Nephron (organoid): ENCODE data around the gene MROH2A.

ENCODE experiments used
- H3K27ac Mint-ChIP-seq, 3 experiments: 2 replicates each; pipeline ENCODE4 v1.8.0; 2020; ENCODE audit warnings: mixed read lengths in 3 of 3, mild to moderate bottlenecking in 2 of 3, moderate library complexity in 1 of 3
- H3K27me3 Mint-ChIP-seq: 2 replicates; pipeline ENCODE4 v1.8.0; 2021; ENCODE audit warnings: low read depth, mild to moderate bottlenecking, moderate library complexity, mixed read lengths
- H3K36me3 Mint-ChIP-seq: 2 replicates; pipeline ENCODE4 v1.8.0; 2020; ENCODE audit warnings: low read depth, mixed read lengths
- H3K4me1 Mint-ChIP-seq: 2 replicates; pipeline ENCODE4 v1.8.0; 2020; ENCODE audit warnings: mixed read lengths
- H3K4me3 Mint-ChIP-seq, 3 experiments: 2 replicates each; pipeline ENCODE4 v1.8.0; 2020; ENCODE audit warnings: mild to moderate bottlenecking in 3 of 3, mixed read lengths in 3 of 3, moderate library complexity in 2 of 3
- H3K9me3 Mint-ChIP-seq: 2 replicates; pipeline ENCODE4 v1.8.0; 2020; ENCODE audit warnings: mixed read lengths
- TF ChIP-seq, protein P1 (sequence below), 3 experiments: fragments of 200-600 bp; sonication (generic); IDR thresholded peaks; one replicate each; pipeline ENCODE4 v1.5.0; 2021; ENCODE audit warnings: antibody characterized with exemption in 3 of 3; ENCODE audit not compliant: unreplicated experiment in 3 of 3

MROH2A gene

DNA sequence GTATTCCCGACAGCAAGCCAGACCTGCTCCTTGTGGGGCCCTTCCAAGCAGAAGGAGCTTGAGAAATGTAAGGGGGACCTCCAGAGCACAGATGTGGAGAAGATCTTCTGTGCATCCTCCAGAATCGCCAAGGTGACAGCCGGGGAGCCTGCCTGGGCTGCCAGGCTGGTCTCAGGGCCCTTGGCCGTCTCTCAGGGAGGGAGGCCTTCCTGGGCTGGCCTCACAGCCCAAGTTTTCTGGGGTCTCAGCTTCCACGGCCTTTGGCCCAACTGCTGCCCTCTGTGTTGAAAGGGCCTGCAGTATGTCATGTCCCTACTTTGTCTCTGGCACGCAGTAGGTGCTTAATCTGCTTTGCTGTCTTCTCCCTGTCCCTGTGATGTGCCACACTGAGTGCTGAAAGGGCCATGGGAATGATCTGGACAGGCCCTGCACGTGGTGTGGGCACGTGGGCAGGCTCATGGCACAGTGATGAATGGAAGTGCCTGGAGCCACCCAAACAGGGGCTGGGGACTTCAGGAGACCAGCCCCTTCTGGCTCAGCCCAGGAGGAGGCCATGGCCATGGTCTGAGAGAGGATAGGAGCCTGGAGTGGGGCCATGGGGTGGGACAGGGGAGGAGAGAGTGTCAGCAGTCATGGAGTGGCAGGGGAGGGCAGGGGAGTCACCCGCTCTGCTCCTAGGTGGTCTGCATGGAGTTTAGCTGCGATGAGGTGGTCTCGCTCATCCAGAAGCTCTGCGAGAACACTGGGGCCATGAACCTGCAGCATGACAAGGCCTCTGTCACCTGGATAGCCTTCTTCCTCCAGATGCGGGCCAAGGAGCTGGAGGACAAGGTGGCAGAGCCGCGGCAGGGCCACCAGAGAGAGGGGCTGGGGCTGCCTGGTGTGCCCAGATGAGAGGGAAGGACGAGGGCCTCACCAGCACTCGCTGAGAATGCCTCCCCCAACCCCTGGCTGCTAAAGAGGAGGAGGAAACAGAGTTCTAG, 40.8 kb downstream of the MROH2A start:
- no peak overlapping the region for H3K4me3 Mint-ChIP-seq

DNA sequence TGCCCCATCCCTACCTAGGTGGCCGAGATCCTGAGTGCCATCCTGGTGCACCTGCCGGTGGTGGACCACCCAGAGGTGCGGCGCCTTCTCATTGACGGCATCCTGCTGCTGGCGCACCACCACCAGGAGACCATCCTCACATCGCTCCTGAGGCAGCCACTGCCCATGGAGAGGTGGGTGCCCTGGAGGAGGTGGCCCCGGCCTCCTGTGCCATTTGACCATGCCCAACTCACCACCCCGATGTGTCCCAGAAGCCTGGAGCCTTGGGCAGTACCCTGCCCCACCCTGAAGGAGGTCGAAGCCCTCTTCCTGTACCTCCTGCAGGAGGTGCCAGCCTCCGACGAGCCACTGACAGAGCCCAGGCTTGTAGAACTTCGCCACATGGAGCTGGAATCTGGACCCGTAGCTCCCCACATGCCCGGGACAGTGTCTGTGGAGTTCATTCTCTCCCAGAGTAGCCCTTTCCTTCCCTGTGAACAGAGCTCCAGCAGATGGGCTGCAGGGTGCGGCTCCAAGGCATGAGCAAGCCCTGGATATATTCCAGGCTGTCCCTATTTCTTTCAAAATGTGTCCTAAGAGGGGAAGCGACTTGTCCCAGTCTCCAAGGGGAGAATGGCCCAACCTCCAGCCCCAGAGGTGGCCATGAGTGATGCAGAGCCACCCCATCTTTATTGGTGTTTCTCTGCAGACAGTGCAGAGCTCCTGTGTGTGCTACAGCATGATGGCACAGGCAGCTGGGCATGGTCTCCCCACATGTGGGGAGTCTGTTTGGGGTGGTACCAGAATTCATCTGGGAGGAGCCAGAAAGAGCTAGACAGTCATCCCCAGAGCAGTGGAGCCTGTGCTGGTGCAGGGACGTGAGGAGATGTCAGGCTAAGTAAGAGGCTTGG, 42.0 kb downstream of the MROH2A start:
- Mint-ChIP-seq H3K4me3 (no peak overlapping the region), H3K4me1 (no peaks in the 10 kb centered on the region), H3K9me3 (no peaks in the 10 kb centered on the region), H3K27me3 (peaks cover 3% of the 10 kb centered on the region), H3K27ac (no peak overlapping the region), H3K36me3 (no peaks in the 10 kb centered on the region)
- TF ChIP-seq, protein P1, sequence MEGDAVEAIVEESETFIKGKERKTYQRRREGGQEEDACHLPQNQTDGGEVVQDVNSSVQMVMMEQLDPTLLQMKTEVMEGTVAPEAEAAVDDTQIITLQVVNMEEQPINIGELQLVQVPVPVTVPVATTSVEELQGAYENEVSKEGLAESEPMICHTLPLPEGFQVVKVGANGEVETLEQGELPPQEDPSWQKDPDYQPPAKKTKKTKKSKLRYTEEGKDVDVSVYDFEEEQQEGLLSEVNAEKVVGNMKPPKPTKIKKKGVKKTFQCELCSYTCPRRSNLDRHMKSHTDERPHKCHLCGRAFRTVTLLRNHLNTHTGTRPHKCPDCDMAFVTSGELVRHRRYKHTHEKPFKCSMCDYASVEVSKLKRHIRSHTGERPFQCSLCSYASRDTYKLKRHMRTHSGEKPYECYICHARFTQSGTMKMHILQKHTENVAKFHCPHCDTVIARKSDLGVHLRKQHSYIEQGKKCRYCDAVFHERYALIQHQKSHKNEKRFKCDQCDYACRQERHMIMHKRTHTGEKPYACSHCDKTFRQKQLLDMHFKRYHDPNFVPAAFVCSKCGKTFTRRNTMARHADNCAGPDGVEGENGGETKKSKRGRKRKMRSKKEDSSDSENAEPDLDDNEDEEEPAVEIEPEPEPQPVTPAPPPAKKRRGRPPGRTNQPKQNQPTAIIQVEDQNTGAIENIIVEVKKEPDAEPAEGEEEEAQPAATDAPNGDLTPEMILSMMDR (IDR thresholded peaks at IDR 0.05; ENCODE audit: unreplicated experiment in 3 of 3): no peak

More for the DNA sequence above, 40.8 kb downstream of the MROH2A start:
- Mint-ChIP-seq H3K4me1 (no peaks in the 10 kb centered on the region), H3K36me3 (no peaks in the 10 kb centered on the region), H3K27me3 (peaks cover 3% of the 10 kb centered on the region), H3K27ac (no peak overlapping the region), H3K9me3 (no peaks in the 10 kb centered on the region)
- TF ChIP-seq, protein P1 (IDR thresholded peaks at IDR 0.05; ENCODE audit: unreplicated experiment in 3 of 3): no peak

DNA sequence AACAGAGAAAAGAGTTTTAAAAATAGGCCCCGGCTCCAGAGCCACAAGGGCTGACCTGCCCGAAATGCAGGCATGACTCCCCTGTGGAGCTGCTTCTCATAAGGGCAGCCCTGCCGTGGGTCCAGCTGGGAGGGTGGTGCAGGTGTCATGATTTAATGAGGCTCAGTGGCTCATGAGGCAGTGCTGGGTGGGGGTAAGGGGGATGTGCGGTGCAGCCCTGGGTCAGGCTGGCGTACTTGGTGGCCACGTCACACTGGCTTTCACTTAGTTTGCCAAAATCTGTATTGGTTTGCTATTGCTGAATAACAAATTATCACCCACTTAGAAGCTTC, 42.6 kb downstream of the MROH2A start:
- Mint-ChIP-seq H3K27me3 (peaks cover 3% of the 10 kb centered on the region), H3K4me1 (no peaks in the 10 kb centered on the region), H3K9me3 (peaks cover 2% of the 10 kb centered on the region), H3K27ac (no peak overlapping the region), H3K4me3 (no peak overlapping the region), H3K36me3 (no peaks in the 10 kb centered on the region)
- TF ChIP-seq, protein P1 (IDR thresholded peaks at IDR 0.05; ENCODE audit: unreplicated experiment in 3 of 3): no peak

DNA sequence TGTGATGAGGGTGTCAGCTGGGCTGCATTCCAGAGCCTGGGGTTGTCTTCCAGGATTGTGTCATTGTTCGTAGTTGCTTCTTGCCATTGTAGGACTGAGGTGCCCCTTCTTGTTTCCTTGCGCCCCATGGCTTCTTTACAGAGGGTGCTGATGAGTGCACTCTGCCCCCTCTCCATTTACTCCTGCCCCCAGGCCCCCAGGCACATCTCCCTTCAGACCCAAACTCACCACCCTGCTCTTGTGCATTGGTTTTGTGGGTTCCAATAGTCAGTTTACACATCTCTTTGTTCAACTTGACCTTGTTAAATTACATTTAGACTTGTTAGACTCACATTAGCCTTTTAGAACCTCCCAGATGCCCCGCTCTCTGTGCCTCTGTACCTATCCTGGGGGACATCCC, 43.1 kb downstream of the MROH2A start:
- TF ChIP-seq, protein P1 (IDR thresholded peaks at IDR 0.05; ENCODE audit: unreplicated experiment in 3 of 3): no peak
- no peak overlapping the region for H3K4me3 Mint-ChIP-seq
- H3K36me3 Mint-ChIP-seq: no peaks in the 10 kb centered on the region
- H3K9me3 Mint-ChIP-seq: peaks cover 2% of the 10 kb centered on the region
- H3K4me1 Mint-ChIP-seq: no peaks in the 10 kb centered on the region
- H3K27ac Mint-ChIP-seq: no peak overlapping the region
- H3K27me3 Mint-ChIP-seq: peaks cover 3% of the 10 kb centered on the region

DNA sequence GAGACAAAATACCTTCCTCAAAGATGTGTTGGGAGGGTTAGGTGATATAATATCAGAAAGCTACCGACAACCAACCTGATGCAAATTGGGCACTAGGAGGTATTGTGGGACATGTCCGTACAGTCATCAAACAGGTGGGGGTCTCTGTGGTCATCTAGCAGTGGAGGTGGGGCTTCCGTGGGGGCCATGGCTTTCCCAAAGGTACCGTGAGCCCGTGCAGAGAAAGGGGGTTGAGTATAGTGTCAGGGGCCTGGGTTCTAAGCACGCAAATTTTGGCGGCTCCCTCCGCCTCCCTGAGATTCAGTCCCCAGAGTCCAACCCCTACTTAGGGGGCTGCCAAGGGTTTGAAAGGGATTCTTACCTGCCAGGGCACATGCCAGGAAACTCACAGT, 43.6 kb downstream of the MROH2A start:
- no peaks in the 10 kb centered on the region for H3K36me3 Mint-ChIP-seq
- TF ChIP-seq, protein P1 (IDR thresholded peaks at IDR 0.05; ENCODE audit: unreplicated experiment in 3 of 3): no peak
- no peak overlapping the region for H3K27ac Mint-ChIP-seq
- no peak overlapping the region for H3K4me3 Mint-ChIP-seq
- no peaks in the 10 kb centered on the region for H3K4me1 Mint-ChIP-seq
- no peaks in the 10 kb centered on the region for H3K27me3 Mint-ChIP-seq
- peaks cover 2% of the 10 kb centered on the region for H3K9me3 Mint-ChIP-seq
